IMR-90 (cell line): ENCODE data around the gene ACADSB. TPM values are rescaled to one million over a fixed set of nuclear protein-coding genes. Genes with fewer than 3 reads are reported as not detected.

Experiments
- ATAC-seq: fragments of 200-7000 bp; cut with Tn5 transposase; 2 replicates; pipeline ENCODE4 v1.9.1; 2020; ENCODE audit warnings: low read depth, mild to moderate bottlenecking, moderate library complexity
- BruUV-seq: library from RNA; stranded (reverse); fragments of 400-500 nt; replicated peaks from 2 replicates; lab custom pipeline; 2021; lab: Mats Ljungman, UMichigan
- CTCF ChIA-PET: fragments of 300-600 bp; formaldehyde crosslinking; extraction: SDS; loops from one replicate; lab custom pipeline; 2021; ENCODE audit warnings: antibody characterized with exemption; lab: Yijun Ruan, JAX
- POLR2A ChIA-PET: fragments of 300-600 bp; sonication (Branson Sonifier 250); formaldehyde crosslinking; loops from one replicate; lab custom pipeline; 2022; ENCODE audit warnings: antibody characterized with exemption; ENCODE audit not compliant: unreplicated experiment; lab: Charles Lee
- DNase-seq: peaks from one replicate; pipeline ENCODE4 v3.0.0; 2013
- H2AFZ ChIP-seq: replicated peaks from 2 replicates; pipeline ENCODE3; 2013; ENCODE audit warnings: low read length, mild to moderate bottlenecking; ENCODE audit not compliant: poor library complexity
- H2AK5ac ChIP-seq: 2 replicates; pipeline ENCODE4 v1.6.1; 2013; ENCODE audit warnings: low read depth, low read length, inconsistent platforms
- H2AK9ac ChIP-seq: replicated peaks from 2 replicates; pipeline ENCODE3; 2013; ENCODE audit warnings: mild to moderate bottlenecking, low read depth, low read length, moderate library complexity; ENCODE audit not compliant: poor library complexity
- H2BK120ac ChIP-seq: 2 replicates; pipeline ENCODE4 v1.6.1; 2013; ENCODE audit warnings: low read depth, low read length, inconsistent platforms
- H2BK15ac ChIP-seq: 3 replicates; pipeline ENCODE4 v1.6.1; 2013; ENCODE audit warnings: low read depth, low read length, inconsistent platforms
- H2BK20ac ChIP-seq: 2 replicates; pipeline ENCODE4 v1.6.1; 2013; ENCODE audit warnings: low read depth, mild to moderate bottlenecking, inconsistent platforms, low read length, moderate library complexity
- H2BK5ac ChIP-seq: 2 replicates; pipeline ENCODE4 v1.6.1; 2013; ENCODE audit warnings: mild to moderate bottlenecking, low read depth, low read length, inconsistent platforms; ENCODE audit not compliant: poor library complexity, severe bottlenecking
- H3K14ac ChIP-seq: replicated peaks from 2 replicates; pipeline ENCODE4 v1.6.1; 2013; ENCODE audit warnings: low read depth, low read length, inconsistent platforms
- H3K18ac ChIP-seq: 2 replicates; pipeline ENCODE4 v1.6.1; 2013; ENCODE audit warnings: low read depth, low read length, control low read depth
- H3K23ac ChIP-seq: 2 replicates; pipeline ENCODE4 v1.6.1; 2013; ENCODE audit warnings: low read depth, low read length, inconsistent platforms
- H3K27ac ChIP-seq: 2 replicates; pipeline ENCODE4 v1.5.1; 2013; ENCODE audit warnings: mild to moderate bottlenecking, control low read depth, low read length; ENCODE audit not compliant: insufficient read depth
- H3K27me3 ChIP-seq: 2 replicates; pipeline ENCODE4 v1.6.1; 2013; ENCODE audit warnings: low read length; ENCODE audit not compliant: control insufficient read depth, insufficient read depth
- H3K36me3 ChIP-seq: 2 replicates; pipeline ENCODE4 v1.6.1; 2013; ENCODE audit warnings: low read length, mixed read lengths; ENCODE audit not compliant: control insufficient read depth, insufficient read depth
- H3K4ac ChIP-seq: 2 replicates; pipeline ENCODE4 v1.6.1; 2013; ENCODE audit warnings: low read depth, low read length, inconsistent platforms
- H3K4me1 ChIP-seq: 2 replicates; pipeline ENCODE4 v1.6.1; 2013; ENCODE audit warnings: low read length, mixed read lengths; ENCODE audit not compliant: control insufficient read depth, insufficient read depth
- H3K4me2 ChIP-seq: 2 replicates; pipeline ENCODE4 v1.6.1; 2013; ENCODE audit warnings: low read depth, mild to moderate bottlenecking, control low read depth, low read length, moderate library complexity
- H3K4me3 ChIP-seq: 2 replicates; pipeline ENCODE4 v1.5.1; 2013; ENCODE audit warnings: low read depth, mild to moderate bottlenecking, control low read depth, low read length, moderate library complexity; ENCODE audit not compliant: insufficient read depth
- H3K56ac ChIP-seq: 2 replicates; pipeline ENCODE4 v1.6.1; 2013; ENCODE audit warnings: low read length, inconsistent platforms; ENCODE audit not compliant: insufficient read depth; ENCODE audit errors: extremely low read depth
- H3K79me1 ChIP-seq, 2 experiments: 2 replicates each; pipeline ENCODE4 v1.6.1; 2013; ENCODE audit warnings: low read length in 2 of 2, inconsistent platforms in 1 of 2, low read depth in 1 of 2
- H3K9ac ChIP-seq: 2 replicates; pipeline ENCODE4 v1.6.1; 2013; ENCODE audit warnings: low read depth, low read length, control low read depth
- H3K9me1 ChIP-seq: 2 replicates; pipeline ENCODE4 v1.6.1; 2013; ENCODE audit warnings: low read length, inconsistent platforms; ENCODE audit not compliant: insufficient read depth
- H3K9me3 ChIP-seq: 2 replicates; pipeline ENCODE4 v1.6.1; 2013; ENCODE audit warnings: low read length; ENCODE audit not compliant: control insufficient read depth, insufficient read depth
- H4K20me1 ChIP-seq: 2 replicates; pipeline ENCODE4 v1.6.1; 2013; ENCODE audit warnings: low read length, inconsistent platforms; ENCODE audit not compliant: insufficient read depth
- H4K5ac ChIP-seq: 2 replicates; pipeline ENCODE4 v1.6.1; 2013; ENCODE audit warnings: mild to moderate bottlenecking, low read depth, low read length, control low read depth
- H4K8ac ChIP-seq, 2 experiments: 2 replicates each; pipeline ENCODE4 v1.6.1; 2013; ENCODE audit warnings: low read depth in 2 of 2, low read length in 2 of 2, control low read depth in 1 of 2, inconsistent platforms in 1 of 2
- H4K91ac ChIP-seq: 2 replicates; pipeline ENCODE4 v1.6.1; 2013; ENCODE audit warnings: low read depth, low read length, inconsistent platforms; ENCODE audit not compliant: insufficient read depth
- CHD1 ChIP-seq: IDR thresholded peaks from 2 replicates; pipeline ENCODE4 v1.6.1; 2012; ENCODE audit warnings: low read depth, low read length, improper control_type of control experiment
- ELK1 ChIP-seq: fragments of 150-350 bp; IDR thresholded peaks from 2 replicates; pipeline ENCODE4 v1.6.1; 2016; ENCODE audit warnings: low read depth, mild to moderate bottlenecking, low read length, moderate library complexity, borderline replicate concordance
- WGBS, 2 experiments: methylation state at CpG; one replicate each; pipeline versions ENCODE4 v1.1.5 to v1.1.7; 2013; ENCODE audit warnings: missing lambda C conversion rate in 2 of 2; ENCODE audit not compliant: insufficient read length in 1 of 2; ENCODE audit errors: extremely low coverage in 2 of 2; 5-methylcytosine and 5-hydroxymethylcytosine counted together
- dilution Hi-C: fragments of 300-500 bp; cut with HindIII; formaldehyde crosslinking; loops from one replicate; pipeline ENCODE4 v1.14.3; 2018; ENCODE audit warnings: low sequenced_read_pairs; ENCODE audit not compliant: unreplicated experiment
- in situ Hi-C: fragments of 300-500 bp; cut with MboI; formaldehyde crosslinking; loops from 3 replicates; pipeline ENCODE4 v1.14.3; 2019; ENCODE audit warnings: low sequenced_read_pairs, inconsistent platforms, mixed read lengths
- intact Hi-C: fragments of 100-400 bp; cut with micrococcal nuclease; formaldehyde crosslinking; loops from 2 replicates; pipeline ENCODE4 v1.10.0; 2022
- polyA plus RNA-seq, 3 experiments: library from polyadenylated mRNA; depleted of rRNA; stranded (reverse); fragments of >200 nt; gene quantifications; 2 replicates each; pipeline ENCODE4 v1.2.3, GENCODE V29; 2012; ENCODE audit warnings: low replicate concordance in 1 of 3
- total RNA-seq: library from RNA; depleted of rRNA; stranded (reverse); fragments of >200 nt; gene quantifications from 2 replicates; pipeline ENCODE4 v1.2.3, GENCODE V29; 2012

Gene ACADSB
- total and polyA plus RNA-seq, 2 of the 4 experiments (the other 2 are of a cell fraction) = 6.2 to 10.6 TPM

GRCh38 chr10:123102673-123103072 is 93.9 kb downstream of the ACADSB start:
- no peak overlapping the region for H4K5ac ChIP-seq
- H3K27me3 ChIP-seq = no peaks in the 10 kb centered on the region
- H3K23ac ChIP-seq = no peak overlapping the region
- no peak overlapping the region for H4K8ac ChIP-seq
- peaks cover 2% of the 10 kb centered on the region; the same call in 1 of the 2 replicates for H3K9me3 ChIP-seq
- H3K9ac ChIP-seq = no peak overlapping the region
- no peak overlapping the region for H2BK15ac ChIP-seq
- no peak overlapping the region for H3K14ac ChIP-seq
- ChIA-PET CTCF (no interaction called here), POLR2A (no interaction called here)
- no peaks in the 10 kb centered on the region for H3K9me1 ChIP-seq
- H3K36me3 ChIP-seq = no peaks in the 10 kb centered on the region
- no peaks in the 10 kb centered on the region for H4K20me1 ChIP-seq
- intact Hi-C loops (no loop called here), in situ Hi-C loops (no loop called here), dilution Hi-C loops (no loop called here)
- no peak overlapping the region for H4K91ac ChIP-seq
- TF ChIP-seq CHD1 (no peak), ELK1 (no peak)
- H3K4me2 ChIP-seq = no peak overlapping the region
- H2AK9ac ChIP-seq = no peak overlapping the region
- DNase-seq = no peak
- no peaks in the 10 kb centered on the region for H3K79me1 ChIP-seq
- no peak overlapping the region for H2BK20ac ChIP-seq
- no TSS peak for BruUV-seq
- H3K4me1 ChIP-seq = no peaks in the 10 kb centered on the region
- no peak overlapping the region for H2BK5ac ChIP-seq
- H3K56ac ChIP-seq = no peak overlapping the region
- H3K4ac ChIP-seq = no peak overlapping the region
- H3K27ac ChIP-seq = no peak overlapping the region
- no CpG with 5 or more reads among the region's 2 CpGs for WGBS, 2 experiments
- peak overlapping the region; percentile 7 for H2AFZ ChIP-seq
- no peak overlapping the region for H3K18ac ChIP-seq
- ATAC-seq = no peak
- no peak overlapping the region for H3K4me3 ChIP-seq
- no peak overlapping the region for H2AK5ac ChIP-seq
- H2BK120ac ChIP-seq = no peak overlapping the region
